GM20431 (cell line): ENCODE data around the gene POMT2.
"Not testable (repeated sequence)": the region's sequence is repeated elsewhere in the genome, so short reads cannot be mapped to it uniquely, and the experiment has no call there.

Experiments
- in situ Hi-C: fragments of 300-500 bp; cut with MseI, MboI; formaldehyde crosslinking; loops from one replicate; pipeline ENCODE4 v1.15.0; 2020; ENCODE audit warnings: low sequenced_read_pairs; ENCODE audit not compliant: unreplicated experiment

The POMT2 gene

GRCh38 chr14:77303417-77304156 is 17.1 kb downstream of the POMT2 start:
- in situ Hi-C loops: no loop called here

DNA sequence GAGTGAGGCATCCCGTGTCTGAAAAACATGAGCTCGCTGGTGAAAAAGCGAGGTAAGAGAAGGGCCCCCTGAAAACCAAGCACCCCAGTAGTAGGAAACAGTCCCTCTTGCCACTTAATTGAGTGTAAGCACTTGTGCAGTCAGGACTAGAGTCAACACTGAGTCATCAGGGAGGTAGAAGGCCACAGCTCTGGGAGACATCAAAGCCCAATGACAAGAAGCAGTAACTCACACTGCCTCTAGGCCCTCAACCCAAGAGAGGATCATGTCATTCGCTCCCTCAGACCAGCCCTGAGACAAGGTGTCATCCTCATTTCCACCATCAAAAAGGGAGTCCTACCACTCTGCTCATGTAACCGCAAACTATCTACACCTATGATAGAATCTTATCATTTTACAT is 17.8 kb downstream of the POMT2 start:
- in situ Hi-C loops: no loop called here

DNA sequence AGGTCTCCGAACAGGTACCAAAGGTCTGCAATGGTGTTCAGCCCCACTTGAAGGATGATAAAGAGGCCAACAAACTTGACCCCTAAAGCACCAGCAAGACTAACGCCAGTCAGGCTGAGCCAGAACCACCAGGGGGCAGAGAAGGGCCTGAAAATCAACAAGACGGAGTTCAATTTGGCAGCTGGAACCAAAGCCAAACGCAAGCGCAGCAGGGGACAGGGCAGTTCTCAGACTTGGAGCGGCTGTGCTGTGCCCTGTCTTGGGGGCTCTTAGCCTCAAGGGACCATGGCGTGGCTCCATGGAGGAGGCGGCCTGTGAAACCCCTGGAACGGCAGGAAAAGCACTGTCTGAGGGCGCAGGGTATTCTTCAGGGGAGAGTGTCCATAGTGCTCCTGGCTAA is 19.6 kb downstream of the POMT2 start:
- in situ Hi-C loops: no loop called here

DNA sequence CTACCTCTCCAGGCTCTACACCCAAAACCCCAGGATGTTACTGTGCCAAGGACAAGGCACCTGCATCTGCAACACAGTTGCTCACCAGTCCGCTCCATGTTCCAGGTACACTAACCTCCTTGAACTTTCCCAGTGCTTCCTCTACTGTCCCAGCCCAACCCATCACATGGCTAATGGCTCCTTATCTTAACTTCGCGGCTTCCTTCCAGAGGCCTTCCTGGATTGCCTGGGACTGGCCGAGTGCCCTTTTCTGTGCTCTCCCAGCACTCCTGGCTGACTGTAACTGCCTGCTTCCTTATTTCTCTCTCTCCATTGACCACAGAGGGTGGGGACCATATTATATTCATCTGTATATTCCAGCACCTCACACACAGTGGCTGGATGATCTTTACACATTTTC is 20.9 kb downstream of the POMT2 start:
- in situ Hi-C loops: no loop called here

GRCh38 chr14:77296906-77297305 is 23.8 kb downstream of the POMT2 start:
- in situ Hi-C loops: no loop called here

- in situ Hi-C loops: no loop called here
Measured at GRCh38 chr14:77296155-77296554, 24.5 kb downstream of the POMT2 start.

GRCh38 chr14:77290705-77291104 is 30.0 kb downstream of the POMT2 start:
- in situ Hi-C loops: no loop called here

DNA sequence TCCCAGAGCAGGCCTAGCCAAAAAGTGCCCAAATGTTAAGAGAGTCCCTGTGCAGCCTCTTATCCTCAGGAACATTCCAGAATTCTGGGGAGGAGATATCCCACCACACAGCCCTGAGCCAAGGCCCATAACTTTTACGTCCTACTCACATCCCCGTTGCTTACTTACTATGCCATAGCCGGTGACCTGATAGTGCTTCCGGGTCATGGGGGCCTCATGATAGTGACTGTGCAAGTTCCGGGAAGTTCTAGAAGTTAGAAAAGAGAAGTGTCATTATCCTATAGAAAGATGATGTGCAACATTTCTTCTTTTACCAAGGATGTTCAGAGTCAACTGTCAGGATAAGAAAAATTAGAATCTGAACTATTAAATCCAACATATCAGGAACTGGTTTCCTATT is 34.1 kb downstream of the POMT2 start:
- in situ Hi-C loops: no loop called here

- in situ Hi-C loops: no loop called here
Measured at GRCh38 chr14:77284466-77284865, 36.2 kb downstream of the POMT2 start.

DNA sequence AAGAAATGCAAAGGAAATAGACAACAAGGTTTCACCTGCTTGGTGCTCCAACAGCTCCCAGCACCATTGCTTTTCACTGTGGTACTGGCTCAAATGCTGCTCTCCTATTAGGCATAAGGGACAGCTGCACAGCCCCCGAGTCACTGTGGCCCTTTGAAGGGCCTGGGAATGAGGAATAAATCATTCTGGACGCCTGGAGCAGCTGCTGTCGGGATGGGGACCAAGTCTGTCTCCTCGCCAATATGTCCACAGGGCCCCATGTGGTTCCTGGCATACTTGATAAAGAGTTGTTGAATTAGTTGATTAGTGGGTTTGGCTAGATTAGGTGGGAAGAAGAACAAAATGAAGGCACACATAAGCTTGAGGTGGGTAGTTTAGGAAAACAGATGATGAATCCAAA is 36.6 kb downstream of the POMT2 start:
- in situ Hi-C loops: no loop called here

DNA sequence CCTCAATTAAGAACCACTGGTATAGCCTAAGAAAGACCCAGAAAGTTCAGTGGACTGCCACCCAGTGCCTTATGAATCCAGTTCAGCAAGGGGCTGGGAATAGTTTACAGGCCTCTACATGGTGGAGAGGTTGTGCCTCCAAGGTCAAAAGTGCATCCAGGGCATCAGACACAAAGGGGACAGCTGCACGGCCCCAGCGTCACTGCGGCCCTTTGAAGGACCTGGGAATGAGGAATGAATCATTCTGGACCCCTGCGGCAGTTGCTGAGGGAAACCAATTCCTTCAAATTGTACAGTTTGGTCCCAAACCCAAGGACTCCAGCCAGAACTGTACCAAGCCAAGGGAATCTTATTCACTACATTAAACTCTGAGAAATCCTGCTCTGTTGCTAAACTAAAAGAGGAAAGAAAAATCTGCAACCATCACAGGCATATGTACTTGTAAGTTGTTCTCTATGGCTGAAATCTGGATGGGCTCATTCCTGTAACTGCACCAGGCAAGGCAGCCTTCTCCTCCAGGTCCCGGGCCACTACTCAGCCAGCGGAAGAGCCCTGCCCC is 38.8 kb downstream of the POMT2 start:
- in situ Hi-C loops: no loop called here

GRCh38 chr14:77280921-77281320 is 39.8 kb downstream of the POMT2 start:
- in situ Hi-C loops: not testable (repeated sequence)

GRCh38 chr14:77279719-77280118 is 41.0 kb downstream of the POMT2 start:
- in situ Hi-C loops: no loop called here

GRCh38 chr14:77278461-77279230 is 42.0 kb downstream of the POMT2 start:
- in situ Hi-C loops: no loop called here

- in situ Hi-C loops: no loop called here
Measured at GRCh38 chr14:77276959-77277358, 43.7 kb downstream of the POMT2 start.

DNA sequence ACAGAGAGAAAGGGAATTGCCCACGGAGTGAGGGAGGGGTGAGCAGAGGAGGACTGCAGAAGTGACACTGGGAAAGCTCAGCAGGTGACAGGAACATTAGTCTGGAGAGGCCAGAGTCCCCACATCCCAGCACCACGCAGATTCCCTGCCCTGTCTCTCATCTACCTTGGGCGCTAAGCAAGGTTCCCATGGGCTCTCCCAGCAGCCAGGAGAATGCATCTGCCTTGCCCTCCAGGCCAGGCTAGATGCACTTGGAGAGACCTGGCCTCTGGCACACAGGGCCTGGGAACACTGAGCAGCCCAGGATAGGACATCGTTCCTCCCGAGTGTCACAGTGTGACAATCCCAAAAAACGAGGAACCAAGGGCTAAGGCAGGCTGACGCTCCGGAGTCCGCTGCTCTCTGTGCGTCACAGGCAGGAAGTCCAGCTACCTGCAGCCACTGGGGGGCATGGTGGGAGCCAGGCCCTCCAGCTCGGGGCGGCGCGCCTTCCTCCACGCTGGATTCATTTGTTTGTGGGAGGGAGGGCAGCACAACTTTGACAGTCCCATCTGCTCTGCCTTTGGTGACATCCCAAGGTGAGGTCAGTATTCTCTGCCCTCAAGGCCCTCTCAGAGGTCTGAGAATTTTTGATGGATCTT is 44.3 kb downstream of the POMT2 start:
- in situ Hi-C loops: no loop called here

GRCh38 chr14:77275601-77276017 is 45.1 kb downstream of the POMT2 start:
- in situ Hi-C loops: no loop called here

DNA sequence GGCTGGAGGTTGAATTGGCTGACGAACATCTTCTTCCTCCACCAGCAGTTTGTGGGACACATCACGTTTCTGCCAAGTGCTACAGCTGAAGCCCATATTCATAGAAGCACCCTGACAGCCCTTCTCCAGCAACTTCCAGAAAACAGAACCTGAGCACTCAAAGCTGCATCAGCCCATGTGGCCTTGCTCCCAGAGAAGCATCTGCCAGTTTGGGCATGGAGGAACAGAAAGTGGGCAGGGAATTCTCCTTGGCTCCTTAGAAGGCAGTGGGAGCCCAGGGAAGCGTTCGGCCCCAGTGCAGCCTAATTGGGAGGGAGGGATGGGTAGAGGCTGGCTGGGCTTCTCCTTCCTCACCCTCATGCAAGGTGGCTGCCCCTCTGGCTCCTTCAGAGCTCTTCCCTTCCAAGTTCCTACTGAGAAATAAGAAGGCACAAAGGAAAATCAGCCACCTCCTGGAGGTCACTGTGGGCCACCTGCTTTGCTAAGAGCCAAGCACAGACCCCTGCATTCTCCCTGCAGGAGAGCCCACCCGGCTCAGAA is 45.6 kb downstream of the POMT2 start:
- in situ Hi-C loops: no loop called here

DNA sequence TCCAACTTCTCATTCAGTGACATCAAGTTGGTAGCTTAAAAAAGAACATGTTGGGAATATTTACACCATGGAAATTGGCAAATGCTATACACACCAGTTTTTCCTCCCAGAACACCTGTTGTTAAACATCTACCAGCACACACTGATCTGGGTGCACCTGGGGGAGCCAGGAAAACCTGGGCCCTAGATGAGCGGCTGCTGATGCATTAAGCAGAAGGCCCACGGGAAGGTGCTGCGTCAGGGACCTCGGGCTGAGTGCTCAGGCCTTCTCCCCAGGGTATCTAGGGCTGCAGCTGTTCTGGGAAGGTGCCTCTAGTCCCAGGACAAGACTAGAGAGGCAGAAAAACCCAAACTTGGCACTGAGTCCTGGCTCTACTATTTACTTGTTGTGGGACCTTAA is 46.9 kb downstream of the POMT2 start:
- in situ Hi-C loops: no loop called here

- in situ Hi-C loops: no loop called here
Measured at GRCh38 chr14:77272261-77272660, 48.4 kb downstream of the POMT2 start.
